PC-3 (cell line): ENCODE measurements around the gene CTNND1. TPM values are rescaled to one million over a fixed set of nuclear protein-coding genes. Genes with fewer than 3 reads are reported as not detected.

ENCODE experiments used
- ATAC-seq: fragments of 200-7000 bp; cut with Tn5 transposase; 2 replicates; pipeline ENCODE4 v1.9.1; 2020; ENCODE audit warnings: mild to moderate bottlenecking, moderate library complexity
- BruUV-seq: library from RNA; stranded (reverse); fragments of 400-500 nt; replicated peaks from 2 replicates; lab custom pipeline; 2021; lab: Mats Ljungman, UMichigan
- CTCF ChIA-PET: fragments of 300-600 bp; sonication (Branson Sonifier 250); formaldehyde crosslinking; loops from one replicate; lab custom pipeline; 2022; ENCODE audit warnings: antibody characterized with exemption; lab: Charles Lee
- POLR2A ChIA-PET: fragments of 300-600 bp; sonication (Branson Sonifier 250); formaldehyde crosslinking; loops from one replicate; lab custom pipeline; 2022; ENCODE audit warnings: antibody characterized with exemption; ENCODE audit not compliant: unreplicated experiment; lab: Charles Lee
- DNase-seq: peaks from one replicate; pipeline ENCODE4 v3.0.0-alpha.2; 2015
- H2AFZ ChIP-seq: fragments of 300-600 bp; sonication (generic); 2 replicates; pipeline ENCODE4 v1.6.0; 2016; ENCODE audit warnings: antibody characterized with exemption, low read length
- H3F3A ChIP-seq: fragments of 300-600 bp; sonication (generic); one replicate; pipeline ENCODE4 v1.6.0; 2017; ENCODE audit warnings: antibody characterized with exemption, low read length, control low read depth, mild to moderate bottlenecking; ENCODE audit not compliant: unreplicated experiment
- H3K27ac ChIP-seq: fragments of 300-600 bp; sonication (generic); 2 replicates; pipeline ENCODE4 v1.5.1; 2016; ENCODE audit warnings: mild to moderate bottlenecking, low read length
- H3K27me3 ChIP-seq: fragments of 300-600 bp; sonication (generic); 2 replicates; pipeline ENCODE4 v1.6.1; 2016; ENCODE audit warnings: low read length, mixed read lengths
- H3K36me3 ChIP-seq: fragments of 300-600 bp; sonication (generic); 2 replicates; pipeline ENCODE4 v1.6.1; 2016; ENCODE audit warnings: low read depth, mixed run types, low read length, mixed read lengths
- H3K4me1 ChIP-seq: fragments of 300-600 bp; sonication (generic); 2 replicates; pipeline ENCODE4 v1.5.1; 2016; ENCODE audit warnings: low read length; ENCODE audit not compliant: insufficient read depth
- H3K4me2 ChIP-seq: fragments of 300-600 bp; sonication (generic); 2 replicates; pipeline ENCODE4 v1.6.0; 2016; ENCODE audit warnings: low read length
- H3K4me3 ChIP-seq: fragments of 300-600 bp; sonication (generic); 2 replicates; pipeline ENCODE4 v1.5.1; 2016; ENCODE audit warnings: mild to moderate bottlenecking, low read length, mixed read lengths
- H3K79me2 ChIP-seq: fragments of 300-600 bp; sonication (generic); 2 replicates; pipeline ENCODE4 v1.6.1; 2017; ENCODE audit warnings: low read length, mixed read lengths
- H3K9ac ChIP-seq: fragments of 300-600 bp; sonication (generic); 2 replicates; pipeline ENCODE4 v1.6.0; 2016; ENCODE audit warnings: mild to moderate bottlenecking, low read length
- H3K9me2 ChIP-seq: fragments of 300-600 bp; sonication (generic); replicated peaks from 2 replicates; pipeline ENCODE4 v1.6.1; 2016; ENCODE audit warnings: mixed run types, low read length, mixed read lengths
- H3K9me3 ChIP-seq: fragments of 300-600 bp; sonication (generic); 2 replicates; pipeline ENCODE4 v1.6.1; 2016; ENCODE audit warnings: low read length, mixed read lengths
- H4K20me1 ChIP-seq: fragments of 300-600 bp; sonication (generic); 2 replicates; pipeline ENCODE4 v1.6.1; 2016; ENCODE audit warnings: low read length, mixed read lengths
- EZH2 ChIP-seq: fragments of 300-600 bp; sonication (generic); IDR thresholded peaks from one replicate; pipeline ENCODE4 v1.6.1; 2017; ENCODE audit warnings: antibody characterized with exemption, mild to moderate bottlenecking, low read length; ENCODE audit not compliant: unreplicated experiment
- EZH2phosphoT487 ChIP-seq: fragments of 300-600 bp; sonication (generic); IDR thresholded peaks from 2 replicates; pipeline ENCODE4 v1.6.1; 2018; ENCODE audit warnings: mild to moderate bottlenecking, antibody characterized with exemption, low read length, borderline replicate concordance
- intact Hi-C: fragments of 100-400 bp; cut with micrococcal nuclease; formaldehyde crosslinking; loops from 2 replicates; pipeline ENCODE4 v1.9.0; 2023
- total RNA-seq: library from RNA; depleted of rRNA; stranded (reverse); fragments of >200 nt; gene quantifications from 2 replicates; pipeline ENCODE4 v1.2.3, GENCODE V29; 2014
- TF ChIP-seq, protein P1 (sequence below): fragments of 300-600 bp; sonication (generic); conservative IDR thresholded peaks from 2 replicates; pipeline ENCODE4 v1.5.1; 2017; ENCODE audit warnings: antibody characterized with exemption, low read depth, mild to moderate bottlenecking, low read length

CTNND1 gene
- total RNA-seq, 1 experiment from 2014 or later, result 121 TPM

GRCh38 chr11:57770793-57771192, 9.2 kb downstream of the CTNND1 start:
- no peak for TF ChIP-seq EZH2phosphoT487
- TF ChIP-seq EZH2, result no peak
- TF ChIP-seq, protein P1, sequence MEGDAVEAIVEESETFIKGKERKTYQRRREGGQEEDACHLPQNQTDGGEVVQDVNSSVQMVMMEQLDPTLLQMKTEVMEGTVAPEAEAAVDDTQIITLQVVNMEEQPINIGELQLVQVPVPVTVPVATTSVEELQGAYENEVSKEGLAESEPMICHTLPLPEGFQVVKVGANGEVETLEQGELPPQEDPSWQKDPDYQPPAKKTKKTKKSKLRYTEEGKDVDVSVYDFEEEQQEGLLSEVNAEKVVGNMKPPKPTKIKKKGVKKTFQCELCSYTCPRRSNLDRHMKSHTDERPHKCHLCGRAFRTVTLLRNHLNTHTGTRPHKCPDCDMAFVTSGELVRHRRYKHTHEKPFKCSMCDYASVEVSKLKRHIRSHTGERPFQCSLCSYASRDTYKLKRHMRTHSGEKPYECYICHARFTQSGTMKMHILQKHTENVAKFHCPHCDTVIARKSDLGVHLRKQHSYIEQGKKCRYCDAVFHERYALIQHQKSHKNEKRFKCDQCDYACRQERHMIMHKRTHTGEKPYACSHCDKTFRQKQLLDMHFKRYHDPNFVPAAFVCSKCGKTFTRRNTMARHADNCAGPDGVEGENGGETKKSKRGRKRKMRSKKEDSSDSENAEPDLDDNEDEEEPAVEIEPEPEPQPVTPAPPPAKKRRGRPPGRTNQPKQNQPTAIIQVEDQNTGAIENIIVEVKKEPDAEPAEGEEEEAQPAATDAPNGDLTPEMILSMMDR, result no peak
- Histone ChIP-seq H3K9ac (no peak overlapping the region), H3K79me2 (peaks cover 100% of the 10 kb centered on the region), H4K20me1 (peaks cover 25% of the 10 kb centered on the region; the same call in 1 of the 2 replicates), H3K4me2 (no peak overlapping the region), H3K36me3 (no peaks in the 10 kb centered on the region), H2AFZ (no peak overlapping the region), H3K4me3 (no peak overlapping the region), H3K4me1 (peaks cover 50% of the 10 kb centered on the region), H3K27me3 (no peaks in the 10 kb centered on the region), H3K9me3 (no peaks in the 10 kb centered on the region), H3K27ac (no peak overlapping the region), H3K9me2 (no peaks in the 10 kb centered on the region), H3F3A (no peaks in the 10 kb centered on the region)
- ATAC-seq, result no peak
- BruUV-seq, result no TSS peak
- no peak for DNase-seq
- ChIA-PET POLR2A (no interaction called here), CTCF (no interaction called here)
- intact Hi-C loops, result no loop called here

- Histone ChIP-seq H3F3A (no peaks in the 10 kb centered on the region), H2AFZ (no peak overlapping the region), H3K4me2 (peak overlapping the region; percentile 69), H3K9me3 (no peaks in the 10 kb centered on the region), H3K27me3 (no peaks in the 10 kb centered on the region), H3K27ac (peak overlapping the region; percentile 60; the same call in 1 of the 2 replicates), H3K9ac (no peak overlapping the region), H3K4me3 (no peak overlapping the region), H4K20me1 (peaks cover 27% of the 10 kb centered on the region; the same call in 1 of the 2 replicates), H3K9me2 (no peaks in the 10 kb centered on the region), H3K4me1 (peaks cover 52% of the 10 kb centered on the region), H3K36me3 (no peaks in the 10 kb centered on the region), H3K79me2 (peaks cover 100% of the 10 kb centered on the region)
- DNase-seq (no peak), ATAC-seq (no peak)
- intact Hi-C loops, result no loop called here
- BruUV-seq, result no TSS peak
- ChIA-PET CTCF (interaction anchor here (0.6 to 1.1 kb wide), 2 partner anchors 10 to 29 kb away, joined by 3 to 8 read pairs; no protein-coding TSS in a partner anchor), POLR2A (interaction anchor here (0.6 kb wide), 1 partner anchor 793 kb away, joined by 8 read pairs; no protein-coding TSS in a partner anchor)
- TF ChIP-seq EZH2 (no peak), EZH2phosphoT487 (no peak)
- TF ChIP-seq, protein P1, result no peak
Measured at GRCh38 chr11:57771365-57771764, 9.8 kb downstream of the CTNND1 start.

DNA sequence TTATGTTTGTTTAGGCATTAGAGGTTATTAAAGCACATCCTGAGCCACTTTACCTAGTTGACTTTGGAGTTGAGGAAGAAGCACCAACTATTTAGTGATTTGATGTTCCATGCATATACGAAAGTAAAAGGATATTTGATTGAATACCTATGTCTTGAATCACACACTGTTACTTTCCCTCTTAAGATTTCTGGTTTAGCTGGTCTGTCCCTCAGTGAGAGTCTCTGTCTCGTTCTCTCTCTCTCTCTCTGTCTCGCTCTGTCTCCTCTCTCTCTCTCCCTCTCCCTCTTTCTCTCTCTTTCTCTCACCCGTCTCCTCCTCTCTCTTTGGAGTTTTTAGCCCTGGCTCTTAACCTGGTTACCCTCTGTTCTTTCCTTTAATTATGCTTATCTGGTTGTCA, 11.0 kb downstream of the CTNND1 start:
- peak overlapping the region; percentile 60 for H3K27ac ChIP-seq
- POLR2A ChIA-PET, result no interaction called here
- no peak overlapping the region for H2AFZ ChIP-seq
- H3K9me3 ChIP-seq, result no peaks in the 10 kb centered on the region
- H3K9ac ChIP-seq, result no peak overlapping the region
- peak overlapping the region; percentile 49 for H3K4me3 ChIP-seq
- intact Hi-C loops, result loop anchor here (1.0 kb wide), 1 partner anchor 11 kb away; the partner anchor contains the start of gene CTNND1
- H3K79me2 ChIP-seq, result peaks cover 100% of the 10 kb centered on the region
- peaks cover 24% of the 10 kb centered on the region; the same call in 1 of the 2 replicates for H4K20me1 ChIP-seq
- BruUV-seq, result no TSS peak
- no peaks in the 10 kb centered on the region for H3K9me2 ChIP-seq
- no peaks in the 10 kb centered on the region for H3K27me3 ChIP-seq
- peak overlapping the region; percentile 69 for H3K4me2 ChIP-seq
- H3K36me3 ChIP-seq, result no peaks in the 10 kb centered on the region
- peaks cover 2% of the 10 kb centered on the region for H3F3A ChIP-seq
- H3K4me1 ChIP-seq, result peaks cover 64% of the 10 kb centered on the region
- ATAC-seq (peak; percentile 61), DNase-seq (peak; percentile 81)
- TF ChIP-seq, protein P1, result no peak
- TF ChIP-seq EZH2 (no peak), EZH2phosphoT487 (no peak)
- CTCF ChIA-PET, result interaction anchor here (1.1 kb wide), 1 partner anchor 28 kb away, joined by 8 read pairs; no protein-coding TSS in a partner anchor
